Endothelial cell of umbilical vein (primary cell): Measurements from ENCODE around the gene IGFBP6. TPM values are rescaled to one million over a fixed set of nuclear protein-coding genes. Genes with fewer than 3 reads are reported as not detected.

Source experiments
- BruUV-seq: library from RNA; stranded (reverse); fragments of 400-500 nt; replicated peaks from 2 replicates; lab custom pipeline; 2021; lab: Mats Ljungman, UMichigan
- CTCF ChIA-PET: fragments of 300-600, 350-600 bp; sonication (Branson Sonifier 250); formaldehyde crosslinking; loops from one replicate; lab custom pipeline; 2021; ENCODE audit warnings: antibody characterized with exemption, inconsistent platforms; lab: Charles Lee
- POLR2A ChIA-PET: fragments of 300-600, 350-600 bp; sonication (Branson Sonifier 250); formaldehyde crosslinking; loops from one replicate; lab custom pipeline; 2021; ENCODE audit warnings: antibody characterized with exemption, inconsistent platforms; lab: Charles Lee
- DNase-seq: peaks from one replicate; pipeline ENCODE4 v3.0.0-alpha.2; 2011; ENCODE audit warnings: low read depth, low spot score
- FAIRE-seq: peaks from 2 replicates; lab custom pipeline; 2011; peaks lifted over from hg19 to GRCh38; lab: Jason Lieb, UNC
- H2AFZ ChIP-seq: 2 replicates; pipeline ENCODE4 v1.6.0; 2012; ENCODE audit warnings: low read depth, low read length, control low read depth, inconsistent platforms
- H3K27ac ChIP-seq: 2 replicates; pipeline ENCODE4 v1.5.1; 2011; ENCODE audit warnings: low read depth, mild to moderate bottlenecking, control low read depth, low read length, moderate library complexity; ENCODE audit not compliant: insufficient read depth
- H3K27me3 ChIP-seq, 2 experiments: 2 replicates each; pipeline versions ENCODE4 v1.6.0 to v1.6.1; 2011; ENCODE audit warnings: low read length in 2 of 2, mixed read lengths in 1 of 2; ENCODE audit not compliant: control insufficient read depth in 2 of 2, insufficient read depth in 2 of 2
- H3K36me3 ChIP-seq, 2 experiments: 2 replicates in 1 of 2; 3 replicates in 1 of 2; pipeline ENCODE4 v1.5.1; 2011; ENCODE audit warnings: low read length in 2 of 2, mild to moderate bottlenecking in 1 of 2, moderate library complexity in 1 of 2; ENCODE audit not compliant: control insufficient read depth in 2 of 2, insufficient read depth in 2 of 2; ENCODE audit errors: extremely low read depth in 1 of 2
- H3K4me1 ChIP-seq: 3 replicates; pipeline ENCODE4 v1.5.1; 2011; ENCODE audit warnings: mild to moderate bottlenecking, low read length; ENCODE audit not compliant: control insufficient read depth, insufficient read depth; ENCODE audit errors: extremely low read depth
- H3K4me2 ChIP-seq: 2 replicates; pipeline ENCODE4 v1.6.1; 2011; ENCODE audit warnings: low read length, control low read depth, mixed read lengths; ENCODE audit not compliant: insufficient read depth
- H3K4me3 ChIP-seq, 3 experiments: fragments of 200-600 bp in 1 of 3; sonication (generic), shearing (Covaris generic) in 1 of 3; replicated peaks in 1 of 3; 2 replicates each; pipeline ENCODE4 v1.5.1; 2011 to 2016; ENCODE audit warnings: control low read depth in 3 of 3, low read length in 3 of 3, mild to moderate bottlenecking in 2 of 3, inconsistent platforms in 1 of 3, low read depth in 1 of 3, moderate library complexity in 1 of 3; ENCODE audit not compliant: insufficient read depth in 1 of 3
- H3K79me2 ChIP-seq: 2 replicates; pipeline ENCODE4 v1.6.0; 2012; ENCODE audit warnings: low read length, inconsistent platforms; ENCODE audit not compliant: control insufficient read depth, insufficient read depth
- H3K9ac ChIP-seq: replicated peaks from 2 replicates; pipeline ENCODE3; 2011; ENCODE audit warnings: low read length, control low read depth; ENCODE audit not compliant: insufficient read depth; ENCODE audit errors: extremely low read depth
- H3K9me1 ChIP-seq: replicated peaks from 3 replicates; pipeline ENCODE4 v1.6.0; 2011; ENCODE audit warnings: mild to moderate bottlenecking, low read length; ENCODE audit not compliant: control insufficient read depth, insufficient read depth; ENCODE audit errors: extremely low read depth
- H3K9me3 ChIP-seq: replicated peaks from 2 replicates; pipeline ENCODE4 v1.5.1; 2012; ENCODE audit warnings: low read length, inconsistent platforms; ENCODE audit not compliant: control insufficient read depth, insufficient read depth
- H4K20me1 ChIP-seq: replicated peaks from 2 replicates; pipeline ENCODE3; 2011; ENCODE audit warnings: mild to moderate bottlenecking, low read length; ENCODE audit not compliant: control insufficient read depth, insufficient read depth; ENCODE audit errors: extremely low read depth
- POLR2AphosphoS5 ChIP-seq: IDR thresholded peaks from 2 replicates; pipeline ENCODE4 v1.6.1; 2012; ENCODE audit warnings: low read depth, mild to moderate bottlenecking, control low read depth, low read length, moderate library complexity; ENCODE audit not compliant: insufficient read depth
- dilution Hi-C: fragments of 300-500 bp; cut with MboI; formaldehyde crosslinking; loops from one replicate; pipeline ENCODE4 v1.15.0; 2019; ENCODE audit warnings: low sequenced_read_pairs; ENCODE audit not compliant: extremely low pct_ligation_motif_present
- intact Hi-C: fragments of 100-400 bp; cut with micrococcal nuclease; formaldehyde crosslinking; loops from one replicate; pipeline ENCODE4 v1.10.0; 2022
- polyA plus RNA-seq, 4 experiments: library from polyadenylated mRNA; depleted of rRNA in 3 of 4; stranded (reverse) in 3 of 4; unstranded in 1 of 4; fragments of >200 nt; gene quantifications; 2 replicates each; pipeline versions ENCODE4 v1.2.1 to v1.2.3, GENCODE V29; 2011 to 2012; ENCODE audit warnings: missing spikeins in 1 of 4
- total RNA-seq: library from RNA; stranded (reverse); gene quantifications from 2 replicates; pipeline ENCODE4 v1.2.3, GENCODE V29; 2021
- TF ChIP-seq, protein P1 (sequence below): IDR thresholded peaks from 2 replicates; pipeline ENCODE4 v1.6.1; 2011; ENCODE audit not compliant: insufficient read depth, insufficient read length

The IGFBP6 gene
- total and polyA plus RNA-seq, 2 donors (not counting 3 experiments of a cell fraction or from before 2014, with no cell fraction given), result 14.1 to 18.2 TPM

- peak overlapping the region; percentile 68 to 87 (median 80) for H3K4me3 ChIP-seq
- FAIRE-seq (peak; percentile 59), DNase-seq (no peak)
- H3K4me1 ChIP-seq, result peaks cover 9% of the 10 kb centered on the region
- H3K27me3 ChIP-seq, result no peaks in the 10 kb centered on the region
- no peaks in the 10 kb centered on the region for H3K9me1 ChIP-seq
- TSS peak; percentile 42 for BruUV-seq
- TF ChIP-seq, protein P1, sequence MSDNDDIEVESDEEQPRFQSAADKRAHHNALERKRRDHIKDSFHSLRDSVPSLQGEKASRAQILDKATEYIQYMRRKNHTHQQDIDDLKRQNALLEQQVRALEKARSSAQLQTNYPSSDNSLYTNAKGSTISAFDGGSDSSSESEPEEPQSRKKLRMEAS, result peak; percentile 56
- TF ChIP-seq POLR2AphosphoS5, result no peak
- H3K9ac ChIP-seq, result peak overlapping the region; percentile 81
- peak overlapping the region; percentile 38 for H3K27ac ChIP-seq
- H3K4me2 ChIP-seq, result peak overlapping the region; percentile 91
- ChIA-PET POLR2A (interaction anchor here (0.6 to 1.1 kb wide), 7 partner anchors 10 to 117 kb away, joined by 3 to 5 read pairs (median 3); partner anchors contain the start of genes CSAD and IGFBP6), CTCF (interaction anchor here (0.6 to 6.4 kb wide), 12 partner anchors 10 to 119 kb away, joined by 3 to 91 read pairs (median 4); partner anchors contain the start of genes CSAD, IGFBP6, SOAT2 and ZNF740)
- peaks cover 0 to 22% of the 10 kb centered on the region in 2 experiments for H3K36me3 ChIP-seq
- dilution Hi-C loops, result no loop called here
- H3K9me3 ChIP-seq, result no peaks in the 10 kb centered on the region
- peak overlapping the region; percentile 78 for H2AFZ ChIP-seq
- H3K79me2 ChIP-seq, result peaks cover 11% of the 10 kb centered on the region
- no peaks in the 10 kb centered on the region for H4K20me1 ChIP-seq
- intact Hi-C loops, result loop anchor here (1.0 to 2.0 kb wide), 3 partner anchors 21 to 102 kb away; partner anchors contain the start of genes CSAD and ZNF740
Measured at GRCh38 chr12:53078425-53079225, 18.8 kb upstream of the IGFBP6 start.
